ENCODE measurements around the gene HOXA11. TPM values are rescaled to one million over a fixed set of nuclear protein-coding genes. Genes with fewer than 3 reads are reported as not detected.

HOXA11 gene
- total and polyA plus RNA-seq, 2 of the 4 experiments (the other 2 are of a cell fraction) = 0.05 TPM; not detected in 1

DNA sequence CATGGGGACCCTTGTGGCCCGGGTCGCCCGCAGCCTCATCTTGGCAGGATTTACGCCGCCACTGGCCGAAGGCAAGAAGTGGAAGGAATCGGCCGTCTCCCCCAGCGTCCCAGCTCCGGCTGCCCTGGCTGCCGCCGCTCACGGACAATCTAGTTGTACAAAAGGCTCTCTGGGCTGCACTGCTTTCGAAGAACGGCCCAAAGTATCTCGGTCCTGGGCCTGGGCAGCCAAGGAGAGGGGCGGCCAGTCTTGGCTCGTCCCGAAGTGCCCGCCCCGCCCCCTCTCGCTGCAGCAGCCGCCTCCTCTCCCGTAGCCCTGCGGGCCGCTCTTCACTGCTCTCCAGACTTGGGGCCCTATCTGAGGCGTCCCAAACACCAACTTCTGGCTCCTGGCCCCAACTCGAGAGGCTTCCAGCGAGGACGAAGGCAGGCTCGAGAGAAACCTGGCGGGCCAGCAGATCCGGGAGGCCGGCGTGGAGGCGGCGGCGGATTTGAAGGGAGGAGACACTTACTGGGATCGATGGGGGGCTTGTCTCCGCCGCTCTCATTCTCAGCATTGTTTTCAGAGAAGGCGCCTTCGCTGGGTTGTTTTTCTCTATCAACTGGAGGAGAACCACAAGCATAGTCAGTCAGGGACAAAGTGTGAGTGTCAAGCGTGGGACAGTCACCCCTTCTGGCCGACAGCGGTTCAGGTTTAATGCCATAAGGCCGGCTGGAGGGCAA lies 20.5 kb downstream of the HOXA11 start (continued):
- TF ChIP-seq CHD1 (IDR thresholded peaks at IDR 0.05; ENCODE audit: low read depth, low read length) = no peak

DNA sequence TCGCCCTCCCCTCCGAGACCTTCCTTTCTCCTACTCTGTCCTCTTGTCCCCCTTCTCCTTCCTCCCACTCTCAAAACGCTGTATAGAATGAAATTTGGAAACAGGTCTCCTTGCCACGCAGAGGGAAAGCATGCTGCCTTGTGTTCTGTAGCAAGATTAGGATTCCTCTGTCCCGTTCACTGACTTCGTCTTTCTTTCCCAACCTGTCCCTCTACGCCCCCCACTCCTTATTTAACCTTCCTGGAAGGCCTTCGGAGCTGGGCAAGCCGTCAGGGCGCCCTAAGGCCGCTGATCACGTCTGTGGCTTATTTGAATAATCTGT lies 21.0 kb downstream of the HOXA11 start:
- H3K56ac ChIP-seq (ENCODE audit: extremely low read depth, insufficient read depth, low read length) = no peak overlapping the region
- no peak overlapping the region for H4K91ac ChIP-seq (ENCODE audit: insufficient read depth, low read depth, low read length)
- H2AK9ac ChIP-seq (replicated peaks; ENCODE audit: low read depth, low read length, poor library complexity) = peak overlapping the region; percentile 33
- no peak overlapping the region for H3K27ac ChIP-seq (ENCODE audit: insufficient read depth, low read length)
- no peaks in the 10 kb centered on the region for H4K20me1 ChIP-seq (ENCODE audit: insufficient read depth, low read length)
- no TSS peak for BruUV-seq (replicated peaks)
- H2BK20ac ChIP-seq (ENCODE audit: low read depth, low read length) = no peak overlapping the region
- intact Hi-C loops (cut with micrococcal nuclease) (loop anchor here (5.0 to 10.0 kb wide), 2 partner anchors 962 to 1909 kb away; partner anchors contain the start of genes CBX3 and HNRNPA2B1), dilution Hi-C loops (cut with HindIII; ENCODE audit: low sequenced_read_pairs, unreplicated experiment) (no loop called here), in situ Hi-C loops (cut with MboI; ENCODE audit: low sequenced_read_pairs) (no loop called here)
- no peak overlapping the region for H3K14ac ChIP-seq (replicated peaks; ENCODE audit: low read depth, low read length)
- no peak overlapping the region for H2AK5ac ChIP-seq (ENCODE audit: low read depth, low read length)
- no peak overlapping the region for H3K18ac ChIP-seq (ENCODE audit: low read depth, low read length)
- WGBS, 2 experiments (ENCODE audit: extremely low coverage in 2 of 2, insufficient read length in 1 of 2) = 38% methylated on average over 2 of the region's 12 CpGs; no CpG with 5 or more reads in 1 of the 2 experiments
- H2BK5ac ChIP-seq (ENCODE audit: low read depth, low read length, poor library complexity, severe bottlenecking) = no peak overlapping the region
- H2AFZ ChIP-seq (replicated peaks; ENCODE audit: low read length, poor library complexity) = no peak overlapping the region
- H3K9me1 ChIP-seq (ENCODE audit: insufficient read depth, low read length) = no peaks in the 10 kb centered on the region
- no peak overlapping the region for H3K4me3 ChIP-seq (ENCODE audit: insufficient read depth, low read depth, low read length)
- no peaks in the 10 kb centered on the region; the same call in 1 of the 2 replicates for H3K4me1 ChIP-seq (ENCODE audit: control insufficient read depth, insufficient read depth, low read length)
- H4K8ac ChIP-seq (ENCODE audit: low read depth in 2 of 2, low read length in 2 of 2) = no peak overlapping the region
- no peak overlapping the region for H3K9ac ChIP-seq (ENCODE audit: low read depth, low read length)
- CTCF ChIA-PET = no interaction called here
- ATAC-seq (ENCODE audit: low read depth) = no peak
- H3K9me3 ChIP-seq (ENCODE audit: control insufficient read depth, insufficient read depth, low read length) = peaks cover 20% of the 10 kb centered on the region
- no peaks in the 10 kb centered on the region for H3K36me3 ChIP-seq (ENCODE audit: control insufficient read depth, insufficient read depth, low read length)
- no peaks in the 10 kb centered on the region for H3K79me1 ChIP-seq (ENCODE audit: low read depth in 1 of 2, low read length in 2 of 2)
- no peak overlapping the region for H2BK15ac ChIP-seq (ENCODE audit: low read depth, low read length)
- H2BK120ac ChIP-seq (ENCODE audit: low read depth, low read length) = no peak overlapping the region
- no peak overlapping the region for H4K5ac ChIP-seq (ENCODE audit: low read depth, low read length)
- DNase-seq = no peak
- H3K4me2 ChIP-seq (ENCODE audit: low read depth, low read length) = no peak overlapping the region
- POLR2A ChIA-PET (ENCODE audit: unreplicated experiment) = no interaction called here
- peaks cover 61% of the 10 kb centered on the region for H3K27me3 ChIP-seq (ENCODE audit: control insufficient read depth, insufficient read depth, low read length)
- no peak overlapping the region for H3K23ac ChIP-seq (ENCODE audit: low read depth, low read length)
- no peak overlapping the region for H3K4ac ChIP-seq (ENCODE audit: low read depth, low read length)
- TF ChIP-seq NFE2L2 (IDR thresholded peaks at IDR 0.05; ENCODE audit: low read depth, low read length) = no peak
- no peak for TF ChIP-seq BHLHE40 (IDR thresholded peaks at IDR 0.05; ENCODE audit: low read depth, low read length)
- TF ChIP-seq, protein P1, sequence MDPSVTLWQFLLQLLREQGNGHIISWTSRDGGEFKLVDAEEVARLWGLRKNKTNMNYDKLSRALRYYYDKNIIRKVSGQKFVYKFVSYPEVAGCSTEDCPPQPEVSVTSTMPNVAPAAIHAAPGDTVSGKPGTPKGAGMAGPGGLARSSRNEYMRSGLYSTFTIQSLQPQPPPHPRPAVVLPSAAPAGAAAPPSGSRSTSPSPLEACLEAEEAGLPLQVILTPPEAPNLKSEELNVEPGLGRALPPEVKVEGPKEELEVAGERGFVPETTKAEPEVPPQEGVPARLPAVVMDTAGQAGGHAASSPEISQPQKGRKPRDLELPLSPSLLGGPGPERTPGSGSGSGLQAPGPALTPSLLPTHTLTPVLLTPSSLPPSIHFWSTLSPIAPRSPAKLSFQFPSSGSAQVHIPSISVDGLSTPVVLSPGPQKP (IDR thresholded peaks at IDR 0.05; ENCODE audit: borderline replicate concordance, low read depth, low read length) = no peak
- TF ChIP-seq MXI1 (IDR thresholded peaks at IDR 0.05; ENCODE audit: borderline replicate concordance, low read depth, low read length) = no peak
- TF ChIP-seq, protein P2, sequence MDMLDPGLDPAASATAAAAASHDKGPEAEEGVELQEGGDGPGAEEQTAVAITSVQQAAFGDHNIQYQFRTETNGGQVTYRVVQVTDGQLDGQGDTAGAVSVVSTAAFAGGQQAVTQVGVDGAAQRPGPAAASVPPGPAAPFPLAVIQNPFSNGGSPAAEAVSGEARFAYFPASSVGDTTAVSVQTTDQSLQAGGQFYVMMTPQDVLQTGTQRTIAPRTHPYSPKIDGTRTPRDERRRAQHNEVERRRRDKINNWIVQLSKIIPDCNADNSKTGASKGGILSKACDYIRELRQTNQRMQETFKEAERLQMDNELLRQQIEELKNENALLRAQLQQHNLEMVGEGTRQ (IDR thresholded peaks at IDR 0.05; ENCODE audit: low read depth, low read length) = no peak
- TF ChIP-seq MAZ (IDR thresholded peaks at IDR 0.05; ENCODE audit: borderline replicate concordance, low read depth, low read length) = no peak
- TF ChIP-seq POLR2A (IDR thresholded peaks at IDR 0.05; ENCODE audit: low read depth, low read length) = no peak
- TF ChIP-seq CHD1 (IDR thresholded peaks at IDR 0.05; ENCODE audit: low read depth, low read length) = no peak
- TF ChIP-seq CEBPB (IDR thresholded peaks at IDR 0.05; ENCODE audit: low read depth, low read length) = no peak
- TF ChIP-seq SMC3 (IDR thresholded peaks at IDR 0.05; ENCODE audit: low read depth, low read length) = no peak
- TF ChIP-seq RFX5 (IDR thresholded peaks at IDR 0.05; ENCODE audit: low read depth, low read length) = no peak
- TF ChIP-seq RAD21 (IDR thresholded peaks at IDR 0.05; ENCODE audit: low read length) = no peak
- no peak for TF ChIP-seq CTCF (conservative IDR thresholded peaks at IDR 0.05; ENCODE audit: low read depth, low read length)

All from IMR-90 (cell line).